Measurements from ENCODE around the gene SLCO3A1.

The SLCO3A1 gene

DNA sequence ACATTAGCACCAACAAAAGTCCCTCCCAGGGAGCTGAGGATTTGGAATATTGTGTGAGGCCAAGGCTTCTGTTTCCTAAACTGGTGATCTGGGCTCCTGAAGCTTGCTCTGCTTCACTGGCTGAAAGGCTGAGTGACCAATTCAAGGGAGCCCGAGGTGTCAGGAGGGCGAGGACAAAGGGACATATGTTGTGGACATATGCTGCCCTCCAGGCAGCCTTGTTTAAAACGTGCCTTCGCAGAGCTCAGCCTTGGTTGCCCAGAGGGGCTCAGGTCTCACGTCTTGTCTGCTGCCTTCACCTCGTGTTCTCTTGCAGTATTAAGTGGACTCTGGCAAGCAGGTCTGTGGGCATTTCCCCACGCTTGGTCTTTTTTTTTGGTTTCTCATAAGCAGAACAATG, 7.0 kb downstream of the SLCO3A1 start:
- DNase-seq = no peak

DNA sequence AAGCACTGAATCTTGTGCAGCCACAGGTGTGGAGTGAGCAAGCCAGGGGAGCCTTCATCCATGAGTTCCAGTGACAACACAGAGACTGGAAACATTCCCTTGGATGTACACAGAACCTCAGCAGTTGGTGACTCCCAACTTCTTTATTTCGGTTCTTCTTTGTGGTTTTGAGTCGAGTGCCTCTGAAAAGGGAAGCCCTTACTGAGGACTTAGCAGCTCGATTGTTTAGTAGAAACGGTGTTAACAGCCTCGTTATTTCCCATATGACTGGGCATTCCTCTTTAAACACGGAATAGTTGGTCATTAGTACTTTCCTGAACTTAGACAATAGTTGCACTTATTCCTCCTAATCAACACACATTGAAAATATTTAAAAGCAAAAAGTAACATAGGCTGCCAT, 7.7 kb downstream of the SLCO3A1 start:
- peak in 1 of 51 donors; percentile 16 for DNase-seq

DNA sequence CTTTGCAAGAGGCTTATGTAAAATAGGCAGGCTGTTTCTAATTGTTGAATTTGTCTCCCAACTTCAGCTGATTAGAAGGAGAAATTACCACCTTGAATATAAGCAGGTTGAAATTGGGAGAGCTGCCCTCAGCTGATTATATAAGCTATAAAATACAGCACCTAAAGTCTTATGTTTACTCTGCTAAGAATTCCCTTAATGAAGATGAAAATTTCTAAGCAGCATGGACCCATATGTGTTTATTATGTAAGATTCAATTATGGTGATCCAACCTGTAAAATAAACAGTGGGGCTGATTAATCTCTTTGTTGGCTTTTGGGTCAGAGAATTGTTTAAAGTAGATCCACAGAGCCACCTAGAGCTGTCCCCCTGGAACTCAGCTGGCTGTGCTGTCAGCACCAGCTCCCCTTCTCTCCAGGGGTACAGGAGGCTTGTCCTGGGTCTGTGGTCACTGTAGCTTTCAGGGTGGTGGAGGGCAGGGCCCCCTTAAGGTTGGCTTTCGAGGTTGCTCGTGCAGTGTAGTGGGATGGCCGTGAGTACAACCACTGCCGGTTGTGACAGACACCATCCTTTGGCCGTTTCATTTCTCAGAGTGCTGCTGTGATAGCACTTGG, 9.5 kb downstream of the SLCO3A1 start:
- peak in 2 of 51 donors; percentile 25 to 34 for DNase-seq

DNA sequence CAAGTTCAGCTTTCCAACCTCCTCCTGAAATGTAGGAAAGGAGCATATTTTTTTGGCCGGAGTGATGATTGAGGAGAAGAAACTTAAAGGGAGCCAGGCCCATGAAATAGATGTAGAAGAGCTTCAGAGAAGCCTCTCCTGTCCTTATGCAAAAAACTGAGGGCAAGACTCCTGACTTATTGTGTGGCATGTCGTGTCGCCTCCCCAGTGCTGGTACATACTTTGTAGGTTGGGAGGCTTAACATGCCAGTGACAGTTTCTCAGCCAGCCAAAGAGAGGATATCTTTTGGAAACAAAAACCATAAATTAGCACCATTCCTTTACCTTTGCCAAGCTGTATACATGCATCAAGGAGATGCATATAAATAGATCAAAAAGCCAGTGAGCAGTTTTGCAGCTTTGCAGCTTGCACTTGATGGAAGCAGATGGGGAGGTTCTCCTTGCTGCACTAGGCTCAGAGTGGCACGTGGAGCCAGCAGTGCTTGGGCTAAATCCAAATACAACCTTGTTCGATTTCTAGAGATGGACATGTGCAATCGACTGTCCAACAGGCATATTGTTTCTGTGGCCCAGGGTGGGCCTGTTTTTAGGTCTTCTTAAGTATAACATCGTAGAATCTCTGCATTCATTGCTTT, 10.2 kb downstream of the SLCO3A1 start:
- peak in 1 of 51 donors; percentile 28 for DNase-seq

DNA sequence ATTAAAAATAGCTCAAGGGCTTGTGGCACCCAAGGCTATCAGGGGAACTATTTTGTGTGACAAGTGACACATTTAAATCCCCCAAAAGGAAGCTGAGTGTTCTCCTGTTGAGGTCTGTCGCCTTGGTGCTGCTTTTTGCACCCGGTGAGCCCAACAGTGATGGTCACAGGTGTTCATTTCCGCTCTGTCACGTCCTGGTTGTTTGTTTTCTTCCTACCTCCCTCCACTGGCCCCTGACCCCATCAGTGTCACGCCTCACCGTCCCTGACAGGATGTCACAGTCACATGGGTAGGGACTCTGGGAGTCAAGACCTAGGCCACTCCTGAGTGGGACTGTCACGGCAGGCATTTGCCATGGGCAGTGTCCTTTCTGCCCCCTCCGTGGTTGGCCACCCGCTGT, 11.2 kb downstream of the SLCO3A1 start:
- no peak for DNase-seq

DNA sequence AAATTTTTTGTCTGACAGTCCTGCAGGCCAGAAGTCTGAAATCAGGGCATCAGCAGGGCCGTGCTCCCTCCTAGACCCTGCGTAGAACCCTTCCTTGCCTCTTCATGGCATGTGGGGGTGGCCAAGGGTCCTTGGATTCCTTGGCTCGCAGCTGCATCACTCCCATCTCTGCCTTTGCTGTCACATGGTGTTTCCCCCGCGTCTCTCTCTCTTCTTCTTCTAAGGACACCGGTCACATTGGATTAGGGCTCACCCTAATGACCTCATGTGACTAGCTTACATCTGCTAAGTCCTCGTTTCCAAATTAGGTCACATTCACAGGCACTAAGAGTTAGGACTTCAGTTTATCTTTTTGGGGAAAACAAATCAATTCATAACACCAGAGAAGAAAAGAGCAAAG, 12.0 kb downstream of the SLCO3A1 start:
- no peak for DNase-seq

DNA sequence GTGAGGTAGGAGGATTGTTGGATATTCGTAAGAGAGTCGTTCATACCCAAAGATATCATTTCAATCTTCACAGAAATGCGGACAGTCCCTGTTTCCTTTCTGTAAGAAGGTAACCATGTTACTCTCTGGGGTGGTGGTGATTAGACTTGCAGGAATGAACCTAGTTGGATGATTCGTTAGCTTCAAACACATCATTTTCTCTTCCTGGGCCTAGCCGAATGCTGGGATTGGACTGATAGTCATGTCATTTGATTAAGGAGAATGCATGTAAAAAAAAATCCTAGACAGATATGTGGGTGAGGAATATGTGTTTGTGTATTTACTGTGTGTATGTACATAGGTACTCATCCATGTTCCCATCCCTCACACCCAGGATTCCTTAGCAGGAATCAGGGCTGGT, 12.4 kb downstream of the SLCO3A1 start:
- DNase-seq = no peak

DNA sequence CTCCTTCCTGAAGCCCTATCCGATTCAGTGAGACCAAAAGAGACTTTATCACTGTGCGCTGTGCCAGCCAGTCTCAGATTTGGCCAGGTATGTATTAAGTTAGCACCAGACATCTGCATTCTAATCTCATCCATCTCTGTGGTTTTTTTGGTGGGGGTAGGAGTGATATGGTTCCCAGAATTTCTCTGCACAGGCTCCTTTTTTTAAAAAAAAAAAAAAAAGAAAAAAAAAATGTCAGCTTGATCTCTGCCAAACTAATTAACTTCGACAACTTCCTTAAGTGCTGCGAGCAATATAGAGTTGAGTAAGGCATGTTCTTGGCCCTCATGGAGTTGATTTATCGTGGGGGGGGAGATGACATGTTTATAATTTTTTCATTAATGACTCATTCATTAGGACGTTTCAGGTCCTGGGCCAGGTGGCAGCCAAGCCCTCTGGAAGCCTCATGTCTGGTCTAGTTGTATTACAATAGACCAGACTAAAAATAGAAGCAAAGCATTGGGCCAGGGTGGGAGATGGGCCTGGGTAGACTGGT, 12.9 kb downstream of the SLCO3A1 start:
- no peak for DNase-seq

DNA sequence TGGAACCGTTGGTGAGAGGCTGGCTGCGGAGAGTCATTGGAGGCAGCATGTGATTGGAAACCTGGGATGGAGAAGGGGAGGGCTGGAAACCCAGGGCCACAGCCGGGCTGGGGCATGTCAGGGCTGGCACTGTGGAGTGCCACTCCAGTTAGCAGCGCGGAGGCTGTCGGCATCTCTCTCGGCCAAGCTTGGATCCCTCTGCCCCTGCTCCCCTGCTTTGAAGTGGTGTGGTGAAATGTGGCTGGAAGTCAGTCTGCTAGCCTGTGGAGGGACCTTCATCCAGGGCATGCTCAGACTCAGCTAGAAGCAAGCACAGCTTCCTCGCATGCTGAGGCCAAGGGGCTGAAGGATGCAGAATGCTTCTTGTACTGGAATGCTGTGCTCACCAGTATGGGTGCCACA, 13.5 kb downstream of the SLCO3A1 start:
- peak in 21 of 51 donors; percentile 13 to 67 (median 38) for DNase-seq

DNA sequence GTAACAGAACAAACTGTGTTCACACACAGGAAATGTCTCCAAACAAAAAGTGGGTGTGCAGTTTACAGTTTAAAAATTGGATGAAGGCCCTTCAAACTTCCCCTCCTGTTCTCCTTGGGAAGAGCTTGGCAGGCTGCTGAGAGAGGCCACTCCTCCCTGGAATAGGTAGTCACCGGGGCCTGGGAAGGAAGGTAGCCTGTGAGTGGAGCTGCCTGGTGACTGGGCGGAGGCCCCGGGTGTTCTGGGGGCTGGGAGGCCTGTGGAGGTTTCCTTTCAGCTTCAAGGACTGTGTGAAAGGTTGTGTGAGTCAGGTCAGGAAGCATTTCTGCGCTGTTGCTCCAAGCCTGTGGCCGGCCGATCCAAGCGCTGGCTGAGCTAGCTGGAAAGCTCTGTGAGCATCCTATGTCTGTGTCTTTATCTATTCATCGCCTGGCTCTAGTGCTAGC, 14.1 kb downstream of the SLCO3A1 start:
- DNase-seq = peak in 8 of 51 donors; percentile 14 to 45 (median 28)

DNA sequence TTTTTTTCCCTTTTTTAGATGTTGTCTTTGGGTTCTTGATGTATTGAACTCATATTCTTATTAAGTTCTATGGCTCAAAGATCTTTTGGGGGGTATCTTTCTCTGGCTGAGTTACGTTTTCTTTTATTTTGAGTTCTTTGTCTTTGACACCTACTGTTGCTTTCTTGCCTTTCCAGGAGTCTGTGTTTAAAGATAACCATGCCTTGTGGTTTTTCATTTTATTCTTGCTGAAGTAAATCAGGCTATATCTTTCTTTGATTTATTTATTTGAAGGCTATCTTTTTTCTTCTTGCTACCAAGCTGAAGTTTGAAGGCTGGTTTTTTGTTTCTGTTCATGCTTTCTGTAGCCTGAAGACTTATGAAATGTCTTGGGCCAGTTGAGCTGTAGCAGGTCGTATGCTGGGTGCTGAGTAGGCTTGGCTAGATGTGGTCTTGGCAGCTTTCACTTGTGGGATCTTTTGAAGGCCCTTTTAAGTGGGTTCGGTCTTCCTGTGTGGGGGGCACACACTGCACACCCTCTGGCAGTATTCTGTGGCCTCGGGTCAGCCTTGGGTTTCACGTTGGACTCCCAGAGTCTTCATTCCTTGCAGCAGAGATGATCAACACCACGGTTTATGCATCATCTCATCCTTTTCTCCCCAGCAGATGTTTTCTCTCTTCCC, 17.5 kb downstream of the SLCO3A1 start:
- DNase-seq = no peak

DNA sequence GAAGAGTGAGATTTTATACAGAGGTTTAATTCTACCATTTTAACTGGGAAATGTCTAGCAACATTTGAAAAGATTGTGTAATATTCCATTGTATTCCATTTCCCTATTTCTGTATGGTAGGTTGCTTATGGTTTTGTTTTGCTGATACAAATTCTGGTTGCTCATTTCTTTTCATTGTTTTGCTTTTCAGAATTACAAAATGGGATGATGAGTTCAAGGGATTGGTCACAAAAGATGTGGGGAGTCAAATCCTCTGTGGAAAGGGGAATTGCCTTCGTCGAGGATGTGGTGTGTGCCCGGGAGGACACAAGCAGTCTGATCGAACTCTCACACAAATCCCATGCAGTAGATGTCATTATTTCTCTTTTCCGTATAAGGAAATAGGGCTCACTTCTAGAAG, 18.3 kb downstream of the SLCO3A1 start:
- no peak for DNase-seq

DNA sequence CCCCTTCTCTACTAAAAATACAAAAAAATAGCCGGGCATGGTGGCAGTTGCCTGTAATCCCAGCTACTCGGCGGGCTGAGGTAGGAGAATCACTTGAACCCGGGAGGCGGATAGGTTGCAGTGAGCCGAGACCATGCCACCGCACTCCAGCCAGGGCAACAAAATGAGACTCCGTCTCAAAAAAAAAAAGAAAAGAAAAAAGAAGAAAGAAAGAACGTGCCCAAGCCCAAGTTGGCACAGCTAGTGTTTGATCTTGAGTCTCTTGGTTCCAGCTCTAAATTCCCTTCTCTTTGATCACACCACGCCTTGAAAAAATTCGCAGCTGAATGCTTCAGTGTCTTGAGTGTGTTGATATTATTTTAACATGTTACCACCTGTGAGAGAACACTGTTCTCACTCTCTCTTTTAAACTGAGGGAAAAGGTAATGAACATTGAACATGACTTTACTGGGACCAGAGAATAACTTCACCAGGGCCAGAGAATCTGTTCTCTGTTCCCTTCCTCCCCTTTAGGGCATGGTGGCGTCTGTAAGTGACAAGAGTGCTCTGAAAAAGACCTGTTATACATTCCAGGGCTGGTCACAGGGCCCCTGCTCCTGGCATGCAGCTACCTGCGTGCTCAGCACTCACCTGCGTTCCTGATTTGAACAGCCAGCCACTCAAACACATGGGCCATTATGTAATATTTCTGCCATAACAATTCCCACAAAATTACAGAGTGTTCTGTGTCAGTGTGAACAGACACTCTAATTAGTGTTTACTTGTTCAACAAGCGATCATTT, 19.0 kb downstream of the SLCO3A1 start:
- no peak for DNase-seq

DNA sequence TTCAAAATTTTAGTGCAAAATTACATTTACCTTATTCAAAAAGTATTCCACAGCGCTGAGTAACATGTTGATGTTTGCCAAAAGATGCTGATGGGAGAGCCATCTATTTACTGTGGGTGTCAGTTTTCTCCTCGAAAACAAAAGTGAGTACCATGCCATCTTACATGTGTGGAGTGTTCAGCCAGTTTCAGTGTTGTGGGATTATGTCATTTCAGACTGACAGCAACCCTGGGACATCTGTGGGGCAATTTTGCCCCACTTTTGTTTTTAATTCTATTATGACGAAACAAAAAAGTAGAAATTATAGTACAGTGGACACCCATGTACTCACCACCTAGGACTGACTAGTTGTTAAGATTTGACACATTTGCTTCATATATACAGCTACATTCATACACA, 19.6 kb downstream of the SLCO3A1 start:
- no peak for DNase-seq

DNA sequence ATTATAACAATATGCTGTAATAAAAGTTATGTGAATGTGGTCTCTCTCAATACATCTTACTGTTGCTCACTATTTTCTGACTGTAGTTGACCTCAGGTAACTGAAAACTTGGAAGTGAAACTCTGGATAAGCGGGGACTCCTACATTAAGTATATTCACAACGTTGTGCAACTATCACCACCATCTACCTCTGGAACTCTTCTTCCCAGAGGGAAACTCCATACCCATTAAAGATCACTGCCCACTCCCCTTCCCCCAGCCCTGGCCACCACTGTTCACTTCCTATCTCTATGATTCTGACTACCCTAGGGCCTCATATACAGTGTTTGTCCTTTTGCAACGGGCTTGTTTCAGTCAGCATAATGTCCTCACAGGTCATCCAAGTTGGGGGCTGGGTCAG, 20.7 kb downstream of the SLCO3A1 start:
- no peak for DNase-seq

DNA sequence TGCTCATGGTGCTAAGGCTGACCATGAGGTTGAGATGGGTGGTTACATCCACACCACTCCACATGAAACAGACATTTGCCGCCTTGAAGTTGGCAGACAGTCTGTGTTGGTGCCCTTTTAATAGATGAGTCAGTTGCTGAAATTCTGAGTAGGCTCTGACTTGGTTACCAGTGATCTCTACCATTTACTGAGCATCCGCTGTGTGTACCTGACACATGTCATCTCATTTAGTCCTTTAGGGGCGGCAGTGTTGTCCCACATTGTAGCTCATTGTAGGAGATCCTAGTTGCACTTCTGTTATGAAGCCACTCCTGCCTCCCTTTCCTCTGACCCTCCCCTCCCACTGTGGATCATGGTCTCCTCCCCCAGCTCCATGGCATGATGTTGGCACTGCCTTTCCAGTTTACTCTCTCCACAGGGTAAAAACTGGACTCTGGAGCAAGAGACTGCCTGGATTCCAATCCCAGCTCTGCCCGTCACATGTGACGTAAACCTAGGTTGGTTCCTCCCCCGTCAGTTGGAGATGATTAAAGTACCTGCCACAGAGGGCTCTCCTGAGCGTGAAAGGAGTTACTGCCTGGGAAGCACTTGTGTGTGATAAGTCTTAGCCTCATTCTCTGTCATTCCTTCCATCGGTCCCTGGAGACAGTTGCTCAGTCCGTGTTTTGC, 21.6 kb downstream of the SLCO3A1 start:
- DNase-seq = no peak

DNA sequence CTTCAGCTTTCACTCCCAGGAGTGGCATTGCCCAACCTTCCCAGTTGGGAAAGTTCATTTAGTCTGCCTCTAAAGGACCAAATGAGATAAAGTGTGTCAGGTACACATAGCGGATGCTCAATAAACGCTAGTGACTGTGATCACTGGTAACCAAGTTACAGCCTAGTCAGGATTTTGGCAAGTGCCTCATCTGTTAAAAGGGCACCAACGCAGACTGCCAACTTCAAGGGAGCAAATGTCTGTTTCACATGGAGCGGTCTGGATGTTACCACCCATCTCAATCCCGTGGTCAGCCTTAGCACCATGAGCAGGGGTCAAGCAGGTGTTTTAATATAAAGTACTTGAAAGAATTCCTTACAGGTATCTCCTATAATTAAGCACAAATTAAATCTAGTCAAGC, 22.7 kb downstream of the SLCO3A1 start:
- no peak for DNase-seq

DNA sequence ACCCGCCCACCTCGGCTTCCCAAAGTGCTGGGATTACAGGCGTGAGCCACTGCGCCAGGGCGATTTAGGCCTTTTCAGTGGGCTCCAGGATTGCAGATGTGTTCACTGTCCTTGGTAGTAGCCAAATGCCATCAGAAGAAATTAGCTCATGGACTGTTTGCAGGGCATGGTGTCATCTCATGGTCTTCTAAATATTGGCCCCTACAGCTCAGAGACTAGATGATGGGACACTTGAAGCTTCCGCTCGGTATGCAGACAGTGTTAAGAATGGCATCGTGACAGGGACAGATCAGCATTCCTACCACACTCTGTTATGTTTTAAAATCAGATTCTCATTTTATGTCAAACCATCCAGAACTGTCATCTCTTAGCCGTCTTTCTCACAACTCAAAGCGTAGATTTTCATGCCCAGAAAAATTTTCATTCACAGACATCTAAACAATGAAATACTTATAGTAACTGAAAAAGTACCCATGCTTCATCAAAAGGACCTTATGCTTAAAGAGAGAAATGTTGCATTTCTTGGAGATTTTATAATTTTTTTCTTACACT, 24.9 kb downstream of the SLCO3A1 start:
- no peak for DNase-seq

DNA sequence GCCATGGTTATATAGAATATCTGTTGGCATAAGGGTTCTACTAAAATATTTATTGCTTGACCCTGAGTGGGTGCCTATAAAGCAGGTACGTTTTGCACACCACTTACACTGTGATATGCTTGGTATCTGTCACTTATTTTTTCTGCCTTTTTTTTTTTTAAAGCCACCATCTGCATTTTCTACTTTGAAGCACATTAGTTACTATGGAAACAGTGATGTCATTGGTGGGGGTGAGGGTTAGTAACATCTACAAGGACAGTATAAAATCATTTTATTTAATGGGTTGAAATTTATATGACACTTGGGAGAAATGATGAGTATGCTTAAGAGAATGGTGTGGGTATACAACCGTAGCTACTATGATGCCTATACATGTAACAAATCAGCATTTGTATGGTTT, 25.6 kb downstream of the SLCO3A1 start:
- no peak for DNase-seq

DNA sequence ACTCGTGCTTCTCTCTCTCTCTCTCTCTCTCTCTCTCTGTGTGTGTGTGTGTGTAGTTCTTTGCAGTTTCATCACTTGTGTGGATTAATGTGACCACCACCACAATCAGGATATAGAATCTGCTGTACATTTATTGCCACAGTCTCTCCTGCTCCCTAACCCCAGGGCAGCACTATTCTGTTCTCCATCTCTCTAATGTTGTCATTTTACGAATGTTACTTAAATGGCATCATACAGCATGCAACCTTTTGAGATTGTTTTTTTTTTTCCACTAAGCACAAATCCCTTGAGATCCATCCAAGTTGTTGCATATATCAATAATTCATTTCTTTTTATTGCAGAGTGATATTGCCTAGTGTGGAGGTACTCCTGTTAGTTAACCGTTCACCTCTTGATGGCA, 26.9 kb downstream of the SLCO3A1 start:
- no peak for DNase-seq

All from hypothalamus (tissue), 51 donors.